SK-N-SH treated with all-trans-retinoic acid at 6 μM for 48 hours (cell line): Measurements from ENCODE around the gene LELP1.

Source experiments
- ATAC-seq: fragments of 200-7000 bp; cut with Tn5 transposase; 3 replicates; pipeline ENCODE4 v1.9.1; 2020; ENCODE audit warnings: mild to moderate bottlenecking, moderate library complexity
- BACH2 ChIP-seq: fragments of 250-450 bp; sonication (Bioruptor Pico); IDR thresholded peaks from 2 replicates; pipeline ENCODE4 v1.9.0; 2021; ENCODE audit warnings: mild to moderate bottlenecking, borderline replicate concordance
- CSDC2 ChIP-seq: fragments of 250-450 bp; sonication (Bioruptor Pico); IDR thresholded peaks from 2 replicates; pipeline ENCODE4 v1.5.0; 2020; ENCODE audit warnings: mild to moderate bottlenecking, moderate library complexity
- CSRNP3 ChIP-seq: fragments of 250-450 bp; sonication (Bioruptor Pico); IDR thresholded peaks from 2 replicates; pipeline ENCODE4 v1.5.1; 2021; ENCODE audit warnings: mild to moderate bottlenecking, moderate library complexity
- ESRRG ChIP-seq: fragments of 250-450 bp; sonication (Bioruptor Pico); IDR thresholded peaks from 2 replicates; pipeline ENCODE4 v1.6.1; 2021; ENCODE audit warnings: mild to moderate bottlenecking
- GLIS3 ChIP-seq: fragments of 250-450 bp; sonication (Bioruptor Pico); IDR thresholded peaks from 2 replicates; pipeline ENCODE4 v1.5.0; 2020; ENCODE audit warnings: mild to moderate bottlenecking, moderate library complexity
- OSR1 ChIP-seq: fragments of 250-450 bp; sonication (Bioruptor Pico); IDR thresholded peaks from 2 replicates; pipeline ENCODE4 v1.8.0; 2022; ENCODE audit warnings: moderate library complexity, mild to moderate bottlenecking, inconsistent platforms
- PATZ1 ChIP-seq: fragments of 250-450 bp; sonication (Bioruptor Pico); IDR thresholded peaks from 2 replicates; pipeline ENCODE4 v1.8.0; 2020; ENCODE audit warnings: mild to moderate bottlenecking, moderate library complexity, borderline replicate concordance
- POU6F1 ChIP-seq: fragments of 250-450 bp; sonication (Bioruptor Pico); IDR thresholded peaks from 2 replicates; pipeline ENCODE4 v1.8.0; 2021; ENCODE audit warnings: low read depth, mild to moderate bottlenecking, moderate library complexity, borderline replicate concordance
- PPARA ChIP-seq: fragments of 250-450 bp; sonication (Bioruptor Pico); IDR thresholded peaks from 2 replicates; pipeline ENCODE4 v1.5.0; 2020; ENCODE audit warnings: mild to moderate bottlenecking, borderline replicate concordance
- RARB ChIP-seq: fragments of 250-450 bp; sonication (Bioruptor Pico); IDR thresholded peaks from 2 replicates; pipeline ENCODE4 v1.8.0; 2021; ENCODE audit warnings: mild to moderate bottlenecking, moderate library complexity
- SNAI2 ChIP-seq: fragments of 250-450 bp; sonication (Bioruptor Pico); IDR thresholded peaks from 2 replicates; pipeline ENCODE4 v1.5.0; 2020; ENCODE audit warnings: mild to moderate bottlenecking, moderate library complexity
- TCF4 ChIP-seq: fragments of 250-450 bp; sonication (Bioruptor Pico); IDR thresholded peaks from 2 replicates; pipeline ENCODE4 v1.8.0; 2021; ENCODE audit warnings: mild to moderate bottlenecking, moderate library complexity, borderline replicate concordance
- TOX ChIP-seq: fragments of 250-450 bp; sonication (Bioruptor Pico); IDR thresholded peaks from 2 replicates; pipeline ENCODE4 v1.8.0; 2021; ENCODE audit warnings: mild to moderate bottlenecking, moderate library complexity, borderline replicate concordance
- ZC3H10 ChIP-seq: fragments of 250-450 bp; sonication (Bioruptor Pico); IDR thresholded peaks from 2 replicates; pipeline ENCODE4 v1.5.1; 2021; ENCODE audit warnings: mild to moderate bottlenecking, moderate library complexity
- ZFP3 ChIP-seq: fragments of 250-450 bp; sonication (Bioruptor Pico); IDR thresholded peaks from 2 replicates; pipeline ENCODE4 v1.5.0; 2020; ENCODE audit warnings: mild to moderate bottlenecking, moderate library complexity
- ZNF565 ChIP-seq: fragments of 450-650 bp; formaldehyde crosslinking; conservative IDR thresholded peaks from 2 replicates; pipeline ENCODE4 v1.5.0; 2020; ENCODE audit warnings: low read depth, mild to moderate bottlenecking, moderate library complexity
- TF ChIP-seq, protein P1 (sequence below): fragments of 250-450 bp; sonication (Bioruptor Pico); IDR thresholded peaks from 2 replicates; pipeline ENCODE4 v1.5.1; 2020; ENCODE audit warnings: low read depth, mild to moderate bottlenecking, moderate library complexity
- TF ChIP-seq, protein P2 (sequence below): fragments of 250-450 bp; sonication (Bioruptor Pico); IDR thresholded peaks from 2 replicates; pipeline ENCODE4 v1.5.0; 2020; ENCODE audit warnings: mild to moderate bottlenecking, moderate library complexity

Gene LELP1

GRCh38 chr1:153203130-153203529 is at the start of gene LELP1:
TSS of gene LELP1 (plus strand) at chr1:153203430. CDS start at chr1:153204708, 1,278 bp downstream.
- no peak for ATAC-seq
- TF ChIP-seq PPARA (CRISPR knock-in tag) (no peak), CSRNP3 (CRISPR knock-in tag) (no peak), TOX (no peak), POU6F1 (no peak), ZFP3 (CRISPR knock-in tag) (no peak), BACH2 (no peak), PATZ1 (CRISPR knock-in tag) (no peak), TCF4 (no peak), RARB (no peak), GLIS3 (no peak)
- TF ChIP-seq, protein P1, sequence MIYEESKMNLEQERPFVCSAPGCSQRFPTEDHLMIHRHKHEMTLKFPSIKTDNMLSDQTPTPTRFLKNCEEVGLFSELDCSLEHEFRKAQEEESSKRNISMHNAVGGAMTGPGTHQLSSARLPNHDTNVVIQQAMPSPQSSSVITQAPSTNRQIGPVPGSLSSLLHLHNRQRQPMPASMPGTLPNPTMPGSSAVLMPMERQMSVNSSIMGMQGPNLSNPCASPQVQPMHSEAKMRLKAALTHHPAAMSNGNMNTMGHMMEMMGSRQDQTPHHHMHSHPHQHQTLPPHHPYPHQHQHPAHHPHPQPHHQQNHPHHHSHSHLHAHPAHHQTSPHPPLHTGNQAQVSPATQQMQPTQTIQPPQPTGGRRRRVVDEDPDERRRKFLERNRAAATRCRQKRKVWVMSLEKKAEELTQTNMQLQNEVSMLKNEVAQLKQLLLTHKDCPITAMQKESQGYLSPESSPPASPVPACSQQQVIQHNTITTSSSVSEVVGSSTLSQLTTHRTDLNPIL: no peak

- ATAC-seq: no peak
- no peak for TF ChIP-seq GLIS3
- TF ChIP-seq, all 23 proteins: peak for 0
Observed at GRCh38 chr1:153155541-153155940, 47.7 kb upstream of the LELP1 start.

DNA sequence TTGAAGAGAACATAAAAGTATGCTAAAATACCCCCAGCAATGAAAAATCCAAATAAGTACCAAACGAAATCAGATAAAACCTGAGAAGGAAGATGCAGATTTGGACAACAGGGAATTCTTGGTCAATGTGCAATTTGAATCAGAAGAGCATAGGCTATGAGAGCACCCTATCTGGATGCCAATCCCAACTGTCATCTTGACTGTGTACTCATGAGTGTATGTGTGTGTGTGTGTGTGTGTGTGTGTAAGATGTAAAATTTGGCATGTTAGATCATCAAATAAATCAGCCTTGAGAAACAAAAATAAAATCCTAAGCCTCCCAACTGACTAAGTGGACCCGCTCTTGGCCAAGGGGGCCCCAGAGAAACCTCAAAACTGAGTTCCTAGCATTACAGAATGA is 34.5 kb upstream of the LELP1 start:
- ATAC-seq: no peak
- TF ChIP-seq TCF4 (no peak), POU6F1 (no peak), CSDC2 (CRISPR knock-in tag) (no peak), ZNF565 (CRISPR knock-in tag) (no peak), SNAI2 (no peak), CSRNP3 (CRISPR knock-in tag) (no peak), ZC3H10 (no peak)
- TF ChIP-seq, protein P2, sequence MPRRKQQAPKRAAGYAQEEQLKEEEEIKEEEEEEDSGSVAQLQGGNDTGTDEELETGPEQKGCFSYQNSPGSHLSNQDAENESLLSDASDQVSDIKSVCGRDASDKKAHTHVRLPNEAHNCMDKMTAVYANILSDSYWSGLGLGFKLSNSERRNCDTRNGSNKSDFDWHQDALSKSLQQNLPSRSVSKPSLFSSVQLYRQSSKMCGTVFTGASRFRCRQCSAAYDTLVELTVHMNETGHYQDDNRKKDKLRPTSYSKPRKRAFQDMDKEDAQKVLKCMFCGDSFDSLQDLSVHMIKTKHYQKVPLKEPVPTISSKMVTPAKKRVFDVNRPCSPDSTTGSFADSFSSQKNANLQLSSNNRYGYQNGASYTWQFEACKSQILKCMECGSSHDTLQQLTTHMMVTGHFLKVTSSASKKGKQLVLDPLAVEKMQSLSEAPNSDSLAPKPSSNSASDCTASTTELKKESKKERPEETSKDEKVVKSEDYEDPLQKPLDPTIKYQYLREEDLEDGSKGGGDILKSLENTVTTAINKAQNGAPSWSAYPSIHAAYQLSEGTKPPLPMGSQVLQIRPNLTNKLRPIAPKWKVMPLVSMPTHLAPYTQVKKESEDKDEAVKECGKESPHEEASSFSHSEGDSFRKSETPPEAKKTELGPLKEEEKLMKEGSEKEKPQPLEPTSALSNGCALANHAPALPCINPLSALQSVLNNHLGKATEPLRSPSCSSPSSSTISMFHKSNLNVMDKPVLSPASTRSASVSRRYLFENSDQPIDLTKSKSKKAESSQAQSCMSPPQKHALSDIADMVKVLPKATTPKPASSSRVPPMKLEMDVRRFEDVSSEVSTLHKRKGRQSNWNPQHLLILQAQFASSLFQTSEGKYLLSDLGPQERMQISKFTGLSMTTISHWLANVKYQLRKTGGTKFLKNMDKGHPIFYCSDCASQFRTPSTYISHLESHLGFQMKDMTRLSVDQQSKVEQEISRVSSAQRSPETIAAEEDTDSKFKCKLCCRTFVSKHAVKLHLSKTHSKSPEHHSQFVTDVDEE (CRISPR knock-in tag): no peak

GRCh38 chr1:153174624-153175023 is 28.6 kb upstream of the LELP1 start:
- ATAC-seq: no peak
- no peak for TF ChIP-seq GLIS3
- TF ChIP-seq, protein P1: no peak
- no peak for TF ChIP-seq ESRRG
- TF ChIP-seq ZC3H10: no peak
- TF ChIP-seq SNAI2: no peak
- TF ChIP-seq ZFP3 (CRISPR knock-in tag): no peak
- no peak for TF ChIP-seq TCF4
- no peak for TF ChIP-seq OSR1
- TF ChIP-seq CSRNP3 (CRISPR knock-in tag): no peak
- no peak for TF ChIP-seq CSDC2 (CRISPR knock-in tag)
- no peak for TF ChIP-seq BACH2
- TF ChIP-seq POU6F1: no peak
- TF ChIP-seq PPARA (CRISPR knock-in tag): no peak
